Measurements from ENCODE around the gene OSGEP. TPM values are rescaled to one million over a fixed set of nuclear protein-coding genes. Genes with fewer than 3 reads are reported as not detected.

OSGEP gene
- total and polyA plus RNA-seq, 8 donors: 24.7 to 71.8 (median 52.5) TPM

- Histone ChIP-seq H3K4me3 (no peak overlapping the region), H3K27ac (peak overlapping the region; percentile 37 to 72 (median 57)), H3K4me1 (peaks cover 16 to 52% (median 19%) of the 10 kb centered on the region in 4 donors), H3K36me3 (peaks cover 24 to 66% (median 53%) of the 10 kb centered on the region in 4 donors), H3K27me3 (no peaks in the 10 kb centered on the region), H3K9me3 (no peaks in the 10 kb centered on the region)
- WGBS, 5 donors: 17 to 50% (median 23%) methylated on average over 1 of the region's 1 CpG
- intact Hi-C loops (cut with DNase I; ENCODE audit: low total_unique reads): loop anchor here (10.0 kb wide), 1 partner anchor 63 kb away; the partner anchor contains the start of gene TEP1
- peak in 1 of 3 donors; percentile 47 for TF ChIP-seq POLR2AphosphoS5 (IDR thresholded peaks at IDR 0.05)
- no peak for TF ChIP-seq EP300 (IDR thresholded peaks at IDR 0.05)
- no peak for TF ChIP-seq POLR2A (IDR thresholded peaks at IDR 0.05)
- DNase-seq: peak; percentile 56 to 73
Measured at GRCh38 chr14:20477211-20477876, 22.7 kb upstream of the OSGEP start.

DNA sequence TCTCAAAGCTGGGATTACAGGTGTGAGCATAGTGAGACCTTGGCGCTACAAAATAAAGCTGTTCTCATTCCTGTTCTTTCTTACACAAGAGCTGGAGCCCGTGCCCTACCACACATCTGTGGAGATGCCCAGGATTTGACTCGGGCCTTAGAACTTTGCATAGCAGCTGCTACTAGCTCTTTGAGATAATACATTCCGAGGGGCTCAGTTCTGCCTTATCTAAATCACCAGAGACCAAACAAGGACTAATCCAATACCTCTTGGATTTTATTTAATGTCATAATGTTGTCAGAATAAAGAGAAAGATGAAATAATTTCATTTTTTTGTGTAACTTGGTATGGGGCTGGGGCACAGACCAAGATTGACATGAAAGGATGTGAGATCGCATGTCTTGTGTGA is 22.2 kb upstream of the OSGEP start:
- peaks cover 24 to 71% (median 55%) of the 10 kb centered on the region in 4 donors for H3K36me3 ChIP-seq
- peaks cover 16 to 57% (median 21%) of the 10 kb centered on the region in 4 donors for H3K4me1 ChIP-seq
- WGBS, 5 donors: 59 to 76% (median 69%) methylated on average over 5 of the region's 5 CpGs
- no peaks in the 10 kb centered on the region for H3K9me3 ChIP-seq
- no peak for DNase-seq
- peak overlapping the region; percentile 37 to 72 (median 58) for H3K27ac ChIP-seq
- H3K27me3 ChIP-seq: no peaks in the 10 kb centered on the region
- intact Hi-C loops (cut with DNase I; ENCODE audit: low total_unique reads): loop anchor here (10.0 kb wide), 1 partner anchor 62 kb away; the partner anchor contains the start of gene TEP1
- TF ChIP-seq POLR2A (IDR thresholded peaks at IDR 0.05): no peak
- no peak overlapping the region for H3K4me3 ChIP-seq

DNA sequence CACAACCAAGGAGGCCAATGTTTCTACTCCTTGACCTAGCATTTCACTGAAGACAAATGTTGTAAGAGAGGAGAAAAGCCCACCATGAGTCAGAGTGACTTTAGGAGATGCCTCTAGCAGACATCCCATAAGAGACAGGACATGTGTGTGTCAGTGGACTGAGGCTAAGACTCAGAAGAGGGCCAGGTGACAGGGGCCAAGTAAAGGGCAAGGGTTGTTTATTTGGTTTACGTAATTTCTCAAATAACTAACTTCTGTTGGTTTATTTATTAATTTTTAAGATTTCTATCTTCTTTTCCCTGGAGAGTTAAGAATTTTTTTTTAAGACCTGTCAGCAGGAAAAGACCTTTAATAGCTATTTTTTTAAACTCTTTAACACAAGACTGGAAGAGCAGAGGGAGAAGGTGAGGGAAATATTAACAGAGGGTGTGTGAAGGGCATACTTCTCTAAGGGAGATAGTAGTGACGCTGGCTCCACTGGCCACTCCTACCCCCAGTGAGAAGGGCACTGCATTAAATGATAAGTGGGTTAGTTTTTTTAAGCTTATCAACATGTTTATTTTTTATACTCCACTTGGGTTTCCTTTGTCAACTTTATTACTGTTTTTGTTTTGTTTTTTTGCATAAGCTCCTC is 18.0 kb upstream of the OSGEP start:
- Histone ChIP-seq H3K4me1 (peaks cover 28 to 73% (median 41%) of the 10 kb centered on the region in 4 donors), H3K27me3 (no peaks in the 10 kb centered on the region), H3K36me3 (peaks cover 24 to 57% (median 51%) of the 10 kb centered on the region in 4 donors), H3K9me3 (no peaks in the 10 kb centered on the region), H3K27ac (peak overlapping the region in 2 of 5 donors; percentile 33 to 34), H3K4me3 (no peak overlapping the region)
- DNase-seq: peak in 1 of 2 donors; percentile 52
- 54 to 67% (median 63%) methylated on average over 2 of the region's 2 CpGs for WGBS, 5 donors
- intact Hi-C loops (cut with DNase I; ENCODE audit: low total_unique reads): loop anchor here (10.0 kb wide), 1 partner anchor 58 kb away; the partner anchor contains the start of gene TEP1
- TF ChIP-seq CTCF (IDR thresholded peaks at IDR 0.05): no peak
- TF ChIP-seq POLR2AphosphoS5 (IDR thresholded peaks at IDR 0.05): no peak
- TF ChIP-seq POLR2A (IDR thresholded peaks at IDR 0.05): no peak
- no peak for TF ChIP-seq EP300 (IDR thresholded peaks at IDR 0.05)

DNA sequence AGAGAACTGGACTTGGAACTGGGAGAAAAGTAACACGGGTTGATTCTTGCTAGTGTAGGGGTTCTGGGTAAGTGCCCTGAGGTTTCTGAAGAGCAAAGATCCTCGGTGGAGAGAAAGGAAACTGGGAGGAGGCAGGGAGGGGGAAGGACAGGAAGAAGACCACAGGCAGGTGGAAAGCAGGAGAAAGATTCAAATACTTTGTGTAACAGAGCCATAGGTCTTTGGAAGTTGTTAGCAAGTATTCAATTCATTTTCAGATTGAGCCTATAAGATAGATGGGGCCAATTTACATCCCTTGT is 15.9 kb upstream of the OSGEP start:
- DNase-seq: no peak
- TF ChIP-seq POLR2AphosphoS5 (IDR thresholded peaks at IDR 0.05) (no peak), EP300 (IDR thresholded peaks at IDR 0.05) (no peak), POLR2A (IDR thresholded peaks at IDR 0.05) (no peak), CTCF (IDR thresholded peaks at IDR 0.05) (no peak)
- peaks cover 10 to 36% (median 34%) of the 10 kb centered on the region in 4 donors for H3K36me3 ChIP-seq
- intact Hi-C loops (cut with DNase I; ENCODE audit: low total_unique reads): loop anchor here (10.0 kb wide), 1 partner anchor 56 kb away; the partner anchor contains the start of gene TEP1
- no peaks in the 10 kb centered on the region for H3K9me3 ChIP-seq
- 0 to 3% (median 2%) methylated on average over 2 of the region's 2 CpGs for WGBS, 5 donors
- H3K27ac ChIP-seq: peak overlapping the region; percentile 91 to 96 (median 92)
- peaks cover 14 to 54% (median 28%) of the 10 kb centered on the region in 4 donors for H3K4me1 ChIP-seq
- peak overlapping the region; percentile 70 to 76 (median 74) for H3K4me3 ChIP-seq
- H3K27me3 ChIP-seq: no peaks in the 10 kb centered on the region

- 0 to 2% (median 1%) methylated on average over 12 of the region's 12 CpGs for WGBS, 5 donors
Measured at GRCh38 chr14:20469890-20470602, 15.4 kb upstream of the OSGEP start.

More at GRCh38 chr14:20469890-20470602, 15.4 kb upstream of the OSGEP start:
- no peak for TF ChIP-seq POLR2A (IDR thresholded peaks at IDR 0.05)
- TF ChIP-seq EP300 (IDR thresholded peaks at IDR 0.05): no peak
- TF ChIP-seq POLR2AphosphoS5 (IDR thresholded peaks at IDR 0.05): peak in 2 of 3 donors; percentile 64 to 77
- TF ChIP-seq CTCF (IDR thresholded peaks at IDR 0.05): no peak
- Histone ChIP-seq H3K4me3 (peak overlapping the region; percentile 70 to 76 (median 74)), H3K27me3 (no peaks in the 10 kb centered on the region), H3K27ac (peak overlapping the region; percentile 91 to 96 (median 92)), H3K9me3 (no peaks in the 10 kb centered on the region), H3K4me1 (peaks cover 14 to 54% (median 28%) of the 10 kb centered on the region in 4 donors), H3K36me3 (peaks cover 5 to 31% (median 29%) of the 10 kb centered on the region in 4 donors)
- DNase-seq: peak; percentile 40 to 69
- intact Hi-C loops (cut with DNase I; ENCODE audit: low total_unique reads): loop anchor here (10.0 kb wide), 1 partner anchor 55 kb away; the partner anchor contains the start of gene TEP1

Measured in stomach (tissue), 9 donors.